ENCODE data around the gene TENM4. TPM values are rescaled to one million over a fixed set of nuclear protein-coding genes. Genes with fewer than 3 reads are reported as not detected.
A peak's percentile ranks its signal among the peaks of the same experiment; 100 is the strongest.

The TENM4 gene
- total RNA-seq, 4 donors from 2014 or later: 7.7 to 39.3 (median 16.1) TPM

- DNase-seq: no peak
- Histone ChIP-seq H3K4me1 (peaks cover 0 to 13% (median 6%) of the 10 kb centered on the region in 3 donors), H3K4me3 (no peak overlapping the region), H3K27me3 (no peaks in the 10 kb centered on the region), H3K9me3 (no peaks in the 10 kb centered on the region), H3K27ac (no peak overlapping the region), H3K36me3 (no peaks in the 10 kb centered on the region)
- TF ChIP-seq POLR2A (IDR thresholded peaks at IDR 0.05): no peak
- intact Hi-C loops (cut with DNase I): no loop called here
- 88 to 91% methylated on average over 3 of the region's 3 CpGs for WGBS, 2 donors
These were observed 590.8 kb downstream of the TENM4 start for GRCh38 chr11:78850078-78850477.

- no peak for DNase-seq
- 77 to 83% methylated on average over 5 of the region's 5 CpGs for WGBS, 2 donors
- H3K27me3 ChIP-seq: no peaks in the 10 kb centered on the region
- intact Hi-C loops (cut with DNase I): no loop called here
- no peak overlapping the region for H3K4me3 ChIP-seq
- no peak overlapping the region for H3K27ac ChIP-seq
- no peaks in the 10 kb centered on the region for H3K9me3 ChIP-seq
- no peaks in the 10 kb centered on the region for H3K36me3 ChIP-seq
- TF ChIP-seq CTCF (IDR thresholded peaks at IDR 0.05): no peak
- no peak for TF ChIP-seq POLR2A (IDR thresholded peaks at IDR 0.05)
- H3K4me1 ChIP-seq: peaks cover 0 to 4% (median 3%) of the 10 kb centered on the region in 3 donors
These were observed 594.6 kb downstream of the TENM4 start for GRCh38 chr11:78846269-78846668.

GRCh38 chr11:78845496-78845895 lies 595.3 kb downstream of the TENM4 start:
- no peaks in the 10 kb centered on the region for H3K36me3 ChIP-seq
- no peaks in the 10 kb centered on the region for H3K27me3 ChIP-seq
- no peak for DNase-seq
- no peak overlapping the region for H3K4me3 ChIP-seq
- 77 to 90% methylated on average over 6 of the region's 6 CpGs for WGBS, 2 donors
- intact Hi-C loops (cut with DNase I): no loop called here
- H3K9me3 ChIP-seq: no peaks in the 10 kb centered on the region
- H3K4me1 ChIP-seq: peaks cover 0 to 11% (median 10%) of the 10 kb centered on the region in 3 donors
- TF ChIP-seq POLR2A (IDR thresholded peaks at IDR 0.05) (no peak), CTCF (IDR thresholded peaks at IDR 0.05) (no peak)
- no peak overlapping the region for H3K27ac ChIP-seq

DNA sequence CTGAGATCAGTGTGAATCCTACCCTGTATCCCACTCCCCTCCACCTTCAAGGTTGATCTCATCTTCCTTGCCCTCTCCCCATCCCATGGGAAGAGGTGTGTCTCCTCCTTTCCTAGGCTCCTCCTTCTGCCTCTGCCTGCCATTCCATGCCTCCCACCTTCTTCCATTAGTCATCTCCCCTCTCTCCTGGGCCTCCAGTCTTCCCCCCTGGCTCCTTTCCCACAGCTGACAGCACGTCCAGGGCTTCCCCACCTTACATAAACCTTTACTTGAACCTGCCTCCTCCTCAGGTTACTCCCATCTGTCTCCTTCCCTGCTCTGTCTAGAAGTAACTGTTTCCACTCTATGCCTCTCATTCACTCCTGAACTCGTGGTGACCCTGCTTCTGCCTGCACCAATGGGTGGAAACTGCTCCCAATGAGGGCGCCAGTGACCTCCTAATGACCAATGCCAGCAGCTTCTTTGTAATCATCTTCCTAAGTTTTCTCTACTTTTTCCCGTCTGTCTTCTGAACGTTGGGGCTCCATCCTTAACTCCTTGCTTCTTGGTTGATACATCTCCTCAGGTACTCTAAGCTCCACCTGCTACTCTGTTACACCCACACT lies 599.3 kb downstream of the TENM4 start:
- DNase-seq: no peak
- TF ChIP-seq CTCF (IDR thresholded peaks at IDR 0.05) (no peak), POLR2A (IDR thresholded peaks at IDR 0.05) (no peak)
- intact Hi-C loops (cut with DNase I): no loop called here
- no peaks in the 10 kb centered on the region for H3K36me3 ChIP-seq
- H3K9me3 ChIP-seq: no peaks in the 10 kb centered on the region
- H3K4me3 ChIP-seq: no peak overlapping the region
- 54 to 64% methylated on average over 5 of the region's 5 CpGs for WGBS, 2 donors
- H3K4me1 ChIP-seq: peaks cover 0 to 18% (median 12%) of the 10 kb centered on the region in 3 donors
- peak overlapping the region in 3 of 4 donors; percentile 45 to 86 (median 78) for H3K27ac ChIP-seq
- no peaks in the 10 kb centered on the region for H3K27me3 ChIP-seq

GRCh38 chr11:78840623-78841022 lies 600.2 kb downstream of the TENM4 start:
- no peaks in the 10 kb centered on the region for H3K27me3 ChIP-seq
- TF ChIP-seq CTCF (IDR thresholded peaks at IDR 0.05) (no peak), POLR2A (IDR thresholded peaks at IDR 0.05) (no peak)
- DNase-seq: no peak
- intact Hi-C loops (cut with DNase I): no loop called here
- no peaks in the 10 kb centered on the region for H3K36me3 ChIP-seq
- 41 to 48% methylated on average over 4 of the region's 4 CpGs for WGBS, 2 donors
- H3K27ac ChIP-seq: peak overlapping the region in 3 of 4 donors; percentile 45 to 86 (median 78)
- H3K9me3 ChIP-seq: no peaks in the 10 kb centered on the region
- H3K4me1 ChIP-seq: peaks cover 0 to 18% (median 12%) of the 10 kb centered on the region in 3 donors
- H3K4me3 ChIP-seq: no peak overlapping the region
